ENCODE data around the gene IFT172.

Gene IFT172

GRCh38 chr2:27518113-27518781 lies 28.7 kb upstream of the IFT172 start:
- Histone ChIP-seq H3K4me1 (ENCODE audit: control insufficient read depth in 5 of 5, insufficient read depth in 5 of 5, low read length in 5 of 5) (no peaks in the 10 kb centered on the region), H3K9ac (ENCODE audit: low read length in 5 of 5) (no peak overlapping the region), H3K27ac (ENCODE audit: low read depth, low read length) (no peak overlapping the region), H3K27me3 (ENCODE audit: control insufficient read depth in 5 of 5, insufficient read depth in 4 of 5, low read length in 5 of 5) (no peaks in the 10 kb centered on the region), H3K9me3 (ENCODE audit: control insufficient read depth in 5 of 5, low read length in 5 of 5) (no peaks in the 10 kb centered on the region), H3K4me3 (ENCODE audit: low read depth in 1 of 5, low read length in 5 of 5) (no peak overlapping the region), H3K36me3 (ENCODE audit: control insufficient read depth in 5 of 5, insufficient read depth in 5 of 5, low read length in 5 of 5) (no peaks in the 10 kb centered on the region)

DNA sequence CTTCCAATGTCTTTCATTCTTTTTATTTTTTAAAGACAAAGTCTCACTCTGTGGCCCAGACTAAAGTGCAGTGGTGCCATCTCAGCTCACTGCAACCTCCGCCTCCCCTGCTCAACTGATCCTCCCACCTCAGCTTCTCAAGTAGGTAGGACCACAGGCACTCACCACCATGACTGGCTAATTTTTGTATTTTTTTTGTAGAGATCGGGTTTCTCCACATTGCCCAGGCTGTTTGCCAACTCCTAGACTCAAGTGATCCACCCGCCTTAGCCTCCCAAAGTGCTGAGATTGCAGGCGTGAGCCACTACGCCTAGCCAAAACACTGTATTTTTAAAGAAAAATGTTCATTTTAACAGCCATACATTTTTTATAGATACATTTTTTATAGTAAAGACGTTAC lies 19.8 kb upstream of the IFT172 start:
- Histone ChIP-seq H3K9me3 (ENCODE audit: control insufficient read depth in 5 of 5, low read length in 5 of 5) (no peaks in the 10 kb centered on the region), H3K9ac (ENCODE audit: low read length in 5 of 5) (no peak overlapping the region), H3K27ac (ENCODE audit: low read depth, low read length) (no peak overlapping the region), H3K4me1 (ENCODE audit: control insufficient read depth in 5 of 5, insufficient read depth in 5 of 5, low read length in 5 of 5) (no peaks in the 10 kb centered on the region), H3K27me3 (ENCODE audit: control insufficient read depth in 5 of 5, insufficient read depth in 4 of 5, low read length in 5 of 5) (no peaks in the 10 kb centered on the region), H3K36me3 (ENCODE audit: control insufficient read depth in 5 of 5, insufficient read depth in 5 of 5, low read length in 5 of 5) (no peaks in the 10 kb centered on the region), H3K4me3 (ENCODE audit: low read depth in 1 of 5, low read length in 5 of 5) (no peak overlapping the region)

GRCh38 chr2:27507293-27507692 lies 17.8 kb upstream of the IFT172 start:
- H3K9me3 ChIP-seq (ENCODE audit: control insufficient read depth in 5 of 5, low read length in 5 of 5): no peaks in the 10 kb centered on the region
- no peaks in the 10 kb centered on the region for H3K27me3 ChIP-seq (ENCODE audit: control insufficient read depth in 5 of 5, insufficient read depth in 4 of 5, low read length in 5 of 5)
- H3K36me3 ChIP-seq (ENCODE audit: control insufficient read depth in 5 of 5, insufficient read depth in 5 of 5, low read length in 5 of 5): no peaks in the 10 kb centered on the region
- no peak overlapping the region for H3K27ac ChIP-seq (ENCODE audit: low read depth, low read length)
- no peak overlapping the region for H3K4me3 ChIP-seq (ENCODE audit: low read depth in 1 of 5, low read length in 5 of 5)
- H3K9ac ChIP-seq (ENCODE audit: low read length in 5 of 5): no peak overlapping the region
- no peaks in the 10 kb centered on the region for H3K4me1 ChIP-seq (ENCODE audit: control insufficient read depth in 5 of 5, insufficient read depth in 5 of 5, low read length in 5 of 5)

- H3K4me3 ChIP-seq (ENCODE audit: low read depth in 1 of 5, low read length in 5 of 5): no peak overlapping the region
- H3K27me3 ChIP-seq (ENCODE audit: control insufficient read depth in 5 of 5, insufficient read depth in 4 of 5, low read length in 5 of 5): no peaks in the 10 kb centered on the region
- H3K9me3 ChIP-seq (ENCODE audit: control insufficient read depth in 5 of 5, low read length in 5 of 5): no peaks in the 10 kb centered on the region
- H3K9ac ChIP-seq (ENCODE audit: low read length in 5 of 5): no peak overlapping the region
- no peak overlapping the region for H3K27ac ChIP-seq (ENCODE audit: low read depth, low read length)
- no peaks in the 10 kb centered on the region for H3K4me1 ChIP-seq (ENCODE audit: control insufficient read depth in 5 of 5, insufficient read depth in 5 of 5, low read length in 5 of 5)
- H3K36me3 ChIP-seq (ENCODE audit: control insufficient read depth in 5 of 5, insufficient read depth in 5 of 5, low read length in 5 of 5): no peaks in the 10 kb centered on the region
Observed at GRCh38 chr2:27506587-27506986, 17.0 kb upstream of the IFT172 start.

- Histone ChIP-seq H3K9me3 (ENCODE audit: control insufficient read depth in 5 of 5, low read length in 5 of 5) (no peaks in the 10 kb centered on the region), H3K36me3 (ENCODE audit: control insufficient read depth in 5 of 5, insufficient read depth in 5 of 5, low read length in 5 of 5) (no peaks in the 10 kb centered on the region), H3K27ac (ENCODE audit: low read depth, low read length) (no peak overlapping the region), H3K9ac (ENCODE audit: low read length in 5 of 5) (no peak overlapping the region), H3K4me1 (ENCODE audit: control insufficient read depth in 5 of 5, insufficient read depth in 5 of 5, low read length in 5 of 5) (no peaks in the 10 kb centered on the region), H3K4me3 (ENCODE audit: low read depth in 1 of 5, low read length in 5 of 5) (no peak overlapping the region), H3K27me3 (ENCODE audit: control insufficient read depth in 5 of 5, insufficient read depth in 4 of 5, low read length in 5 of 5) (peaks cover 0 to under 1% (median 0%) of the 10 kb centered on the region in 5 donors)
Observed at GRCh38 chr2:27502142-27502541, 12.6 kb upstream of the IFT172 start.

GRCh38 chr2:27501042-27501441 lies 11.5 kb upstream of the IFT172 start:
- Histone ChIP-seq H3K4me3 (ENCODE audit: low read depth in 1 of 5, low read length in 5 of 5) (no peak overlapping the region), H3K27ac (ENCODE audit: low read depth, low read length) (no peak overlapping the region), H3K9me3 (ENCODE audit: control insufficient read depth in 5 of 5, low read length in 5 of 5) (no peaks in the 10 kb centered on the region), H3K27me3 (ENCODE audit: control insufficient read depth in 5 of 5, insufficient read depth in 4 of 5, low read length in 5 of 5) (peaks cover 0 to 6% (median 0%) of the 10 kb centered on the region in 5 donors), H3K4me1 (ENCODE audit: control insufficient read depth in 5 of 5, insufficient read depth in 5 of 5, low read length in 5 of 5) (no peaks in the 10 kb centered on the region), H3K36me3 (ENCODE audit: control insufficient read depth in 5 of 5, insufficient read depth in 5 of 5, low read length in 5 of 5) (no peaks in the 10 kb centered on the region), H3K9ac (ENCODE audit: low read length in 5 of 5) (no peak overlapping the region)

DNA sequence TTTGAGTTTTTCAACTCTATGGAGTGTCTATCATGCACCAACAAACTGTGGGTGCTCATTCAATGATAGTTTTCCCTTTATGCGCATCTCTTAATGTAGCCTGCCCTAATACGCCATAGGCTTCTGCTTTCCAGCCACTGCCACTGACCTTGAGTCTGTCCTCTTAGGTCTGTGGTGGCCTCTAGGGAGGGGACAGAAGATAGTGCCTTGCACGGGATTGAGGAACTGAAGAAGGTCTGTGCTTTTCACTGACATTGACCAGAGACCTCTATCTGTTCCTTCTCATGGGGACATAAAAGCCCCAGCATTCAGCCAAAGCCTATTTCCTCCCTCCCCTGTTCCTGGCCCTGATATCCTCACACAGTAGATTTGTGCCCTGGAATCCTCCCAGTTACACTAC lies 9.4 kb upstream of the IFT172 start:
- H3K4me3 ChIP-seq (ENCODE audit: low read depth in 1 of 5, low read length in 5 of 5): no peak overlapping the region
- no peak overlapping the region for H3K9ac ChIP-seq (ENCODE audit: low read length in 5 of 5)
- H3K36me3 ChIP-seq (ENCODE audit: control insufficient read depth in 5 of 5, insufficient read depth in 5 of 5, low read length in 5 of 5): no peaks in the 10 kb centered on the region
- peaks cover 0 to 14% (median 11%) of the 10 kb centered on the region in 5 donors for H3K4me1 ChIP-seq (ENCODE audit: control insufficient read depth in 5 of 5, insufficient read depth in 5 of 5, low read length in 5 of 5)
- H3K27me3 ChIP-seq (ENCODE audit: control insufficient read depth in 5 of 5, insufficient read depth in 4 of 5, low read length in 5 of 5): peaks cover 0 to 10% (median 0%) of the 10 kb centered on the region in 5 donors
- H3K9me3 ChIP-seq (ENCODE audit: control insufficient read depth in 5 of 5, low read length in 5 of 5): no peaks in the 10 kb centered on the region
- no peak overlapping the region for H3K27ac ChIP-seq (ENCODE audit: low read depth, low read length)

DNA sequence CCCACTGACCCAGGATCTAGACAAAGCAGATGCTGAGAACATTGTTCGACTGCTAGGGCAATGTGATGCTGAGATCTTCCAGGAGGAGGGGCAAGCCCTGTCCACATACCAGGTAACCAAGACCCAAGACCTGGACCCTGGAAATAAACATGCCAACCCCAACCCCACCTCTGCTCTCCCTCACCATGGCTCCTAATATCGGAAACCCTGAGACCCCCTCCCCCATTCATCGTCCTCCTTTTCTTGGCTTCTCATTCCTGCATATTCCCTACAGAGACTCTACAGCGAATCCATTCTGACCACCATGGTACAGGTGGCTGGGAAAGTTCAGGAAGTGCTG lies 7.7 kb upstream of the IFT172 start:
- Histone ChIP-seq H3K9ac (ENCODE audit: low read length in 5 of 5) (no peak overlapping the region), H3K27me3 (ENCODE audit: control insufficient read depth in 5 of 5, insufficient read depth in 4 of 5, low read length in 5 of 5) (peaks cover 0 to 10% (median 0%) of the 10 kb centered on the region in 5 donors), H3K9me3 (ENCODE audit: control insufficient read depth in 5 of 5, low read length in 5 of 5) (no peaks in the 10 kb centered on the region), H3K36me3 (ENCODE audit: control insufficient read depth in 5 of 5, insufficient read depth in 5 of 5, low read length in 5 of 5) (peaks cover 0 to 8% (median 2%) of the 10 kb centered on the region in 5 donors), H3K27ac (ENCODE audit: low read depth, low read length) (no peak overlapping the region), H3K4me3 (ENCODE audit: low read depth in 1 of 5, low read length in 5 of 5) (no peak overlapping the region), H3K4me1 (ENCODE audit: control insufficient read depth in 5 of 5, insufficient read depth in 5 of 5, low read length in 5 of 5) (peaks cover 3 to 20% (median 15%) of the 10 kb centered on the region in 5 donors)

DNA sequence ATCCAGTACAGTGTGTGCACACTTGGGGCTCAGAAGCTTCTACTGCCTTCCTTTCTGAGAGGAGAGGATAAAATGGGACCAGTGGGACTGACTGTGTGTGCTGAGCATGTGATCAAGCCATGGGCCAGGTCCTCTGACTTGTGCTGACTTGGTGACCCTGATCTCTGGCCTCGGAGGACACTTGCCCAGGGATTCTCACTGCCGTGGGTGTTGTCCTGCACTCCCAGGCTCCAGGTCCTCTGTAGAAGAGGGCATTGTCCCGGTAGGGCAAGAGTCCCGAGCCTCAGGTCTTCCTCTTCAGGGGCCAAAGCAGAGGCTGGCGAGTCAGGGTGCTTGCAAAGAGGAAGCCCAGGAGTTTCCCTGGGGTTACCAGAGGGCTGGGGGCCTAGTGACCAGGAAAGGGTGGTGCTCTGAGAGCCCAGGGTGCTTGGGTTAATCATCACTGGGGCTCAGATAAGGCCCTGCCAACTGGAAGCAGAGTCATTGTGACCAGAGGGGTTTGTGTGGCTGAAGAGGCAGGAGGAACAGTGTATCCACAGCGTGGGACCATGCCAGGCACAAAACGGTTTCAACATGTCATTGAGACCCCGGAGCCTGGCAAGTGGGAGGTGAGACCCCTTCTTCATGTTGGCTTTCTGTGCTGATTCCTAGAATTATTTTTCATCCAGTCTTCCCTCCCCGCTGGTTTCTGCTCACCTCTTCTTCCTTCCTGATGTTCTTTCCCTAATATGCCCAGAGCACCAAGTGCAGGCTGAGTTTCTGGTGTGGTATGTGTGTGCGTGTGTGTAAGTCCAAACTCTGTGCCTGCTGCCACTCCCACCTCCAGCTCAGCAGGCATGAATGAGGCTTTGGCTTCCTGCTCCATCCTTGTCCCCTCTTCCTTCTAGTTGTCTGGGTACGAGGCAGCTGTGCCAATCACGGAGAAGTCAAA lies 7.1 kb upstream of the IFT172 start, which contains the start of gene GCKR:
Gene GCKR, plus strand, starts transcription at position 483 of the 931 bp plus-strand sequence. Its CDS starts 66 bp downstream, at position 549.
- H3K9me3 ChIP-seq (ENCODE audit: control insufficient read depth in 5 of 5, low read length in 5 of 5): no peaks in the 10 kb centered on the region
- no peak within 1 kb of the TSS for H3K27ac ChIP-seq (ENCODE audit: low read depth, low read length)
- no peak within 1 kb of the TSS for H3K4me3 ChIP-seq (ENCODE audit: low read depth in 1 of 5, low read length in 5 of 5)
- peak within 1 kb of the TSS in 1 of 5 donors; percentile 85 for H3K9ac ChIP-seq (ENCODE audit: low read length in 5 of 5)
- H3K36me3 ChIP-seq (ENCODE audit: control insufficient read depth in 5 of 5, insufficient read depth in 5 of 5, low read length in 5 of 5): peaks cover 0 to 15% (median 8%) of the 10 kb centered on the region in 5 donors
- H3K27me3 ChIP-seq (ENCODE audit: control insufficient read depth in 5 of 5, insufficient read depth in 4 of 5, low read length in 5 of 5): peaks cover 0 to 10% (median 0%) of the 10 kb centered on the region in 5 donors
- peaks cover 3 to 20% (median 15%) of the 10 kb centered on the region in 5 donors for H3K4me1 ChIP-seq (ENCODE audit: control insufficient read depth in 5 of 5, insufficient read depth in 5 of 5, low read length in 5 of 5)

GRCh38 chr2:27495840-27496356 lies 6.4 kb upstream of the IFT172 start:
- H3K9ac ChIP-seq (ENCODE audit: low read length in 5 of 5): peak overlapping the region in 1 of 5 donors; percentile 85
- no peak overlapping the region for H3K27ac ChIP-seq (ENCODE audit: low read depth, low read length)
- H3K4me3 ChIP-seq (ENCODE audit: low read depth in 1 of 5, low read length in 5 of 5): no peak overlapping the region

More at GRCh38 chr2:27495840-27496356, 6.4 kb upstream of the IFT172 start:
- Histone ChIP-seq H3K27me3 (ENCODE audit: control insufficient read depth in 5 of 5, insufficient read depth in 4 of 5, low read length in 5 of 5) (peaks cover 0 to 10% (median 0%) of the 10 kb centered on the region in 5 donors), H3K9me3 (ENCODE audit: control insufficient read depth in 5 of 5, low read length in 5 of 5) (no peaks in the 10 kb centered on the region), H3K4me1 (ENCODE audit: control insufficient read depth in 5 of 5, insufficient read depth in 5 of 5, low read length in 5 of 5) (peaks cover 3 to 20% (median 15%) of the 10 kb centered on the region in 5 donors), H3K36me3 (ENCODE audit: control insufficient read depth in 5 of 5, insufficient read depth in 5 of 5, low read length in 5 of 5) (peaks cover 0 to 17% (median 8%) of the 10 kb centered on the region in 5 donors)

All from subcutaneous abdominal adipose tissue (tissue), 5 donors.